ENCODE data around the gene PPARA.

The PPARA gene

GRCh38 chr22:46150034-46150654, at the start of gene PPARA:
TSS of gene PPARA (plus strand) at chr22:46150526. CDS start at chr22:46198384, 47,858 bp downstream.
- H3K36me3 Mint-ChIP-seq (ENCODE audit: low read depth): peaks cover 6% of the 10 kb centered on the region
- no peaks in the 10 kb centered on the region for H3K9me3 Mint-ChIP-seq
- H3K4me1 Mint-ChIP-seq (ENCODE audit: low read depth): peaks cover 19% of the 10 kb centered on the region
- no peak within 1 kb of the TSS for H3K27ac Mint-ChIP-seq
- peak within 1 kb of the TSS; percentile 78 for H3K4me3 Mint-ChIP-seq
- peaks cover 11% of the 10 kb centered on the region for H3K27me3 Mint-ChIP-seq

GRCh38 chr22:46102159-46102558, 48.2 kb upstream of the PPARA start:
- Mint-ChIP-seq H3K4me1 (ENCODE audit: low read depth) (no peaks in the 10 kb centered on the region), H3K27ac (no peak overlapping the region), H3K9me3 (no peaks in the 10 kb centered on the region), H3K27me3 (no peaks in the 10 kb centered on the region), H3K36me3 (ENCODE audit: low read depth) (no peaks in the 10 kb centered on the region), H3K4me3 (no peak overlapping the region)

- H3K27ac Mint-ChIP-seq: no peak overlapping the region
- no peaks in the 10 kb centered on the region for H3K9me3 Mint-ChIP-seq
- H3K4me1 Mint-ChIP-seq (ENCODE audit: low read depth): no peaks in the 10 kb centered on the region
- H3K4me3 Mint-ChIP-seq: no peak overlapping the region
- H3K36me3 Mint-ChIP-seq (ENCODE audit: low read depth): no peaks in the 10 kb centered on the region
- H3K27me3 Mint-ChIP-seq: no peaks in the 10 kb centered on the region
Observed at GRCh38 chr22:46102752-46103151, 47.6 kb upstream of the PPARA start.

- no peaks in the 10 kb centered on the region for H3K4me1 Mint-ChIP-seq (ENCODE audit: low read depth)
- H3K9me3 Mint-ChIP-seq: no peaks in the 10 kb centered on the region
- H3K27ac Mint-ChIP-seq: no peak overlapping the region
- H3K4me3 Mint-ChIP-seq: no peak overlapping the region
- H3K27me3 Mint-ChIP-seq: no peaks in the 10 kb centered on the region
- no peaks in the 10 kb centered on the region for H3K36me3 Mint-ChIP-seq (ENCODE audit: low read depth)
Observed at GRCh38 chr22:46103181-46103580, 47.1 kb upstream of the PPARA start.

GRCh38 chr22:46103664-46104063, 46.7 kb upstream of the PPARA start:
- Mint-ChIP-seq H3K4me3 (no peak overlapping the region), H3K9me3 (no peaks in the 10 kb centered on the region), H3K4me1 (ENCODE audit: low read depth) (no peaks in the 10 kb centered on the region), H3K36me3 (ENCODE audit: low read depth) (no peaks in the 10 kb centered on the region), H3K27me3 (no peaks in the 10 kb centered on the region), H3K27ac (no peak overlapping the region)

- Mint-ChIP-seq H3K27me3 (no peaks in the 10 kb centered on the region), H3K9me3 (no peaks in the 10 kb centered on the region), H3K4me1 (ENCODE audit: low read depth) (no peaks in the 10 kb centered on the region), H3K27ac (no peak overlapping the region), H3K4me3 (no peak overlapping the region), H3K36me3 (ENCODE audit: low read depth) (no peaks in the 10 kb centered on the region)
Observed at GRCh38 chr22:46104170-46104880, 46.0 kb upstream of the PPARA start.

- Mint-ChIP-seq H3K4me1 (ENCODE audit: low read depth) (no peaks in the 10 kb centered on the region), H3K27ac (no peak overlapping the region), H3K36me3 (ENCODE audit: low read depth) (no peaks in the 10 kb centered on the region), H3K4me3 (no peak overlapping the region), H3K9me3 (no peaks in the 10 kb centered on the region), H3K27me3 (no peaks in the 10 kb centered on the region)
Observed at GRCh38 chr22:46104881-46105493, 45.3 kb upstream of the PPARA start.

- H3K36me3 Mint-ChIP-seq (ENCODE audit: low read depth): no peaks in the 10 kb centered on the region
Observed at GRCh38 chr22:46105494-46106278, 44.6 kb upstream of the PPARA start.

GRCh38 chr22:46106279-46107022, 43.9 kb upstream of the PPARA start:
- H3K36me3 Mint-ChIP-seq (ENCODE audit: low read depth): no peaks in the 10 kb centered on the region
- H3K4me3 Mint-ChIP-seq: no peak overlapping the region
- H3K27me3 Mint-ChIP-seq: no peaks in the 10 kb centered on the region
- no peaks in the 10 kb centered on the region for H3K4me1 Mint-ChIP-seq (ENCODE audit: low read depth)
- no peak overlapping the region for H3K27ac Mint-ChIP-seq
- no peaks in the 10 kb centered on the region for H3K9me3 Mint-ChIP-seq

More at GRCh38 chr22:46105494-46106278, 44.6 kb upstream of the PPARA start:
- Mint-ChIP-seq H3K27ac (no peak overlapping the region), H3K27me3 (no peaks in the 10 kb centered on the region), H3K4me1 (ENCODE audit: low read depth) (no peaks in the 10 kb centered on the region), H3K4me3 (no peak overlapping the region), H3K9me3 (no peaks in the 10 kb centered on the region)

GRCh38 chr22:46107089-46107664, 43.1 kb upstream of the PPARA start:
- Mint-ChIP-seq H3K9me3 (no peaks in the 10 kb centered on the region), H3K36me3 (ENCODE audit: low read depth) (no peaks in the 10 kb centered on the region), H3K27me3 (no peaks in the 10 kb centered on the region), H3K4me1 (ENCODE audit: low read depth) (no peaks in the 10 kb centered on the region), H3K27ac (no peak overlapping the region), H3K4me3 (no peak overlapping the region)

GRCh38 chr22:46107753-46108563, 42.4 kb upstream of the PPARA start:
- Mint-ChIP-seq H3K9me3 (no peaks in the 10 kb centered on the region), H3K27me3 (no peaks in the 10 kb centered on the region), H3K4me3 (no peak overlapping the region), H3K27ac (no peak overlapping the region), H3K36me3 (ENCODE audit: low read depth) (no peaks in the 10 kb centered on the region), H3K4me1 (ENCODE audit: low read depth) (no peaks in the 10 kb centered on the region)

- Mint-ChIP-seq H3K36me3 (ENCODE audit: low read depth) (no peaks in the 10 kb centered on the region), H3K4me3 (no peak overlapping the region), H3K27me3 (no peaks in the 10 kb centered on the region), H3K27ac (no peak overlapping the region), H3K4me1 (ENCODE audit: low read depth) (no peaks in the 10 kb centered on the region), H3K9me3 (no peaks in the 10 kb centered on the region)
Observed at GRCh38 chr22:46108564-46109473, 41.5 kb upstream of the PPARA start.

All from stimulated activated naive CD8-positive, alpha-beta T cell treated with anti-CD3 and anti-CD28 coated beads, Interleukin-15, Interleukin-2, amounts not matched to agents 100 ng/mL and 50 ng/mL, for 24 hours (primary cell).